Measurements from ENCODE around the gene RTP1. TPM values are rescaled to one million over a fixed set of nuclear protein-coding genes. Genes with fewer than 3 reads are reported as not detected.

RTP1 gene
- total RNA-seq, 1 experiment from 2014 or later = not detected

DNA sequence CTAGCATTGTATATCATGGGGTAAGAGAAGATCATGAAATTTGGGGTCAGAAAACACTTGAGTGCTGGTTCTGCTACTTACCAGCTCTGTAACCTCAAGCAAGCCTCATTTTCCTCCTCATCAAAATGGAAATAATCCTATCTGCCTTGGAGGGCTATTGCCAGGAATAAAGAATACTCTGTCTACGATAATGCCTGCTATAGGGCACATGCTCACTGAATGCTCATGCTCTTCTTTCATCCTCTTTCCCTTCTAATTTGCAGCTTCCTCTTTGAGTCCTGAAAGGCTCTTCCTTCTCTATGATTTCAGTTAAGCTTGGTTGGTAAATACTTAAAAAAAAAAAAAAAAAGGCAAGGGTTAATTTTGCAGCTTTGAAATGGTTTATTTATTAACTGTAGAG lies 12.8 kb downstream of the RTP1 start:
- ChIA-PET CTCF (interaction anchor here (0.9 to 1.4 kb wide), 2 partner anchors 109 to 469 kb away, joined by 4 read pairs; no protein-coding TSS in a partner anchor), POLR2A (ENCODE audit: low non-redundant PET) (no interaction called here)
- H3K9me3 ChIP-seq (ENCODE audit: low read depth, low read length, poor library complexity, severe bottlenecking) = no peaks in the 10 kb centered on the region
- intact Hi-C loops (cut with micrococcal nuclease; ENCODE audit: unreplicated experiment) = no loop called here
- no peaks in the 10 kb centered on the region for H3K36me3 ChIP-seq (ENCODE audit: insufficient read depth, low read length, poor library complexity, severe bottlenecking)
- no peak overlapping the region for H3K4me3 ChIP-seq (ENCODE audit: low read depth, low read length, poor library complexity, severe bottlenecking)
- H3K27me3 ChIP-seq (replicated peaks; ENCODE audit: insufficient read depth, low read depth, low read length, poor library complexity) = no peaks in the 10 kb centered on the region
- H3K4me1 ChIP-seq (ENCODE audit: insufficient read depth, low read length, poor library complexity, severe bottlenecking) = no peaks in the 10 kb centered on the region
- H3K27ac ChIP-seq (ENCODE audit: low read depth, low read length, poor library complexity, severe bottlenecking) = no peak overlapping the region
- BruUV-seq (replicated peaks) = no TSS peak
- TF ChIP-seq EZH2 (IDR thresholded peaks at IDR 0.05; ENCODE audit: borderline replicate concordance, low read depth, low read length, poor library complexity, severe bottlenecking) = no peak
- TF ChIP-seq, protein P1, sequence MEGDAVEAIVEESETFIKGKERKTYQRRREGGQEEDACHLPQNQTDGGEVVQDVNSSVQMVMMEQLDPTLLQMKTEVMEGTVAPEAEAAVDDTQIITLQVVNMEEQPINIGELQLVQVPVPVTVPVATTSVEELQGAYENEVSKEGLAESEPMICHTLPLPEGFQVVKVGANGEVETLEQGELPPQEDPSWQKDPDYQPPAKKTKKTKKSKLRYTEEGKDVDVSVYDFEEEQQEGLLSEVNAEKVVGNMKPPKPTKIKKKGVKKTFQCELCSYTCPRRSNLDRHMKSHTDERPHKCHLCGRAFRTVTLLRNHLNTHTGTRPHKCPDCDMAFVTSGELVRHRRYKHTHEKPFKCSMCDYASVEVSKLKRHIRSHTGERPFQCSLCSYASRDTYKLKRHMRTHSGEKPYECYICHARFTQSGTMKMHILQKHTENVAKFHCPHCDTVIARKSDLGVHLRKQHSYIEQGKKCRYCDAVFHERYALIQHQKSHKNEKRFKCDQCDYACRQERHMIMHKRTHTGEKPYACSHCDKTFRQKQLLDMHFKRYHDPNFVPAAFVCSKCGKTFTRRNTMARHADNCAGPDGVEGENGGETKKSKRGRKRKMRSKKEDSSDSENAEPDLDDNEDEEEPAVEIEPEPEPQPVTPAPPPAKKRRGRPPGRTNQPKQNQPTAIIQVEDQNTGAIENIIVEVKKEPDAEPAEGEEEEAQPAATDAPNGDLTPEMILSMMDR (conservative IDR thresholded peaks at IDR 0.05; ENCODE audit: low read depth, low read length) = no peak
- DNase-seq (ENCODE audit: low spot score) = peak; percentile 17

DNA sequence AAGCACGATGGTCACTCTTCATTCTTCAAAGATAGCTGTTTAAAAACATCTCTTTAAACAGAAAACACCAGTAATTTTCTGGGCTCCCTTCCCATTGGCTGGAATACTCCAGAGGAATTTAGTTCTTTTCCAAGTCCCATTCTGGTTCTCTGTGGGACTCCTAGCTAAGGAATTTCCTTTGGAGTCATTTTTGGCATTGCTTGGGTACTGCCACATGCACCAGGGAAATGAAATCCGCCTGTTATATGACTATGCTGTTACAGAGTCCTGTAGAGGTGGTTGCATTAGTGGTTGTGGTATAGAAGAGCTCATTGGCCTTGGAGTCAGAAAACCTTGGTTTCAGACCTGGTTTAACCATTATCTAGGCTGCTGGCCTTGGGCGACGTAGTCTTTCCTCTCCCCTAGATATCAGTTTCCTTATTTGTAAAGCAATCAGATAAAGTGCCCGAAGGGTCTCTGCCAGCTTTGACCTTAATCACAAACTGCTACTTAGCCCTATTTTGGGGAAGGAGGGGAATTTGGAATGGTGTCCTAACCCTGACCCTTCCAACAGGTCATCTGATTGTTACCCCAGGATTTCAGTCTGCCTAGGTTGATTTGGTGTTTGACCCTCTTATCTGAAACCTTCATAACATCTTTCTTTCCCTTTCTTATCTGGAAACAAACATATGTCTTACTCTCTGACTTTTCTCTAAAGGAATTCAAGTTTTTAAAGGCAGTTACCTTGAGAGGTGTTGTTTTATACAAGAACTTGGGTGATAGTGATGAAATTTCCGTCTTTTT lies 13.4 kb downstream of the RTP1 start:
- DNase-seq (ENCODE audit: low spot score) = peak; percentile 59
- no peaks in the 10 kb centered on the region for H3K27me3 ChIP-seq (replicated peaks; ENCODE audit: insufficient read depth, low read depth, low read length, poor library complexity)
- intact Hi-C loops (cut with micrococcal nuclease; ENCODE audit: unreplicated experiment) = no loop called here
- BruUV-seq (replicated peaks) = no TSS peak
- no peaks in the 10 kb centered on the region for H3K9me3 ChIP-seq (ENCODE audit: low read depth, low read length, poor library complexity, severe bottlenecking)
- no peak overlapping the region for H3K4me3 ChIP-seq (ENCODE audit: low read depth, low read length, poor library complexity, severe bottlenecking)
- H3K27ac ChIP-seq (ENCODE audit: low read depth, low read length, poor library complexity, severe bottlenecking) = no peak overlapping the region
- no peak for TF ChIP-seq EZH2 (IDR thresholded peaks at IDR 0.05; ENCODE audit: borderline replicate concordance, low read depth, low read length, poor library complexity, severe bottlenecking)
- TF ChIP-seq, protein P1 (conservative IDR thresholded peaks at IDR 0.05; ENCODE audit: low read depth, low read length) = no peak
- H3K36me3 ChIP-seq (ENCODE audit: insufficient read depth, low read length, poor library complexity, severe bottlenecking) = no peaks in the 10 kb centered on the region
- no peaks in the 10 kb centered on the region for H3K4me1 ChIP-seq (ENCODE audit: insufficient read depth, low read length, poor library complexity, severe bottlenecking)
- POLR2A ChIA-PET (ENCODE audit: low non-redundant PET) = no interaction called here
- CTCF ChIA-PET = interaction anchor here (0.9 to 1.4 kb wide), 2 partner anchors 109 to 469 kb away, joined by 4 read pairs; no protein-coding TSS in a partner anchor

DNA sequence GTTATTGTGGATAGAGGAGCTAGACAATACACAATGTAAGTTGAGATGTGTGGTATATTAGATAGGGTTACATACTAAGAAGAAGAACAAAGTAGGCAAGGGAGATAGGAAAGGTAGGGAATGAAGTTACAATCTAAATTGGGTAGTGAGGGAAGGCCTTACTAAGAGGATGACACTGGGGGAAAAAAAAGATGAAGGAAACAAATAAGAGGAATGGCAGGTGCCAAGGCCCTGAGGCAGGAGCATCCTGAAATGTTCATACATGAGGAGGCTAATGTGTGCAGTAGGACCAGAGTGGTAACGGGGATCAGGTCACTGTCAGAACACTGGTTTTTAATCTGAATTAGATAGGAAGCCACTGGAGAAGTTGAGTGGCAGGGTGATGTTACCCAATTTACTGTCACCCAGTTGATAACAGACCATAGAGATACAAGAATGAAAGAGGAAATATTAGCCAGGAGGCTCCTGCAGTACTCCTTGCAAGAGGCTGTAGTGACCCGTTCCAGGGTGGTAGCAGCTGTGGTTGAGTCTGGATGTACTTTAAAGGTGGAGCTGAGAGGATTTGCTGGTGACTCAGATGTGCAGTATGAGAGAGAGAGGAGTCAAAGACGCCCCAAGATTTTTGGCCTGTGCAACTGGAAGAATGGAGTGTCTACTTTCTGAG lies 14.4 kb downstream of the RTP1 start:
- TF ChIP-seq EZH2 (IDR thresholded peaks at IDR 0.05; ENCODE audit: borderline replicate concordance, low read depth, low read length, poor library complexity, severe bottlenecking) = no peak
- TF ChIP-seq, protein P1 (conservative IDR thresholded peaks at IDR 0.05; ENCODE audit: low read depth, low read length) = no peak
- POLR2A ChIA-PET (ENCODE audit: low non-redundant PET) = no interaction called here
- CTCF ChIA-PET = no interaction called here
- Histone ChIP-seq H3K27ac (ENCODE audit: low read depth, low read length, poor library complexity, severe bottlenecking) (no peak overlapping the region), H3K9me3 (ENCODE audit: low read depth, low read length, poor library complexity, severe bottlenecking) (no peaks in the 10 kb centered on the region), H3K4me3 (ENCODE audit: low read depth, low read length, poor library complexity, severe bottlenecking) (no peak overlapping the region), H3K4me1 (ENCODE audit: insufficient read depth, low read length, poor library complexity, severe bottlenecking) (no peaks in the 10 kb centered on the region), H3K36me3 (ENCODE audit: insufficient read depth, low read length, poor library complexity, severe bottlenecking) (no peaks in the 10 kb centered on the region), H3K27me3 (replicated peaks; ENCODE audit: insufficient read depth, low read depth, low read length, poor library complexity) (no peaks in the 10 kb centered on the region)
- intact Hi-C loops (cut with micrococcal nuclease; ENCODE audit: unreplicated experiment) = no loop called here
- DNase-seq (ENCODE audit: low spot score) = no peak
- BruUV-seq (replicated peaks) = no TSS peak

Data from A673 (cell line).